HG02642 (cell line): ENCODE data around the gene ZC3H7B.
"Not testable (repeated sequence)": the region's sequence is repeated elsewhere in the genome, so short reads cannot be mapped to it uniquely, and the experiment has no call there.

Experiments used
- ATAC-seq: cut with Tn5 transposase; IDR thresholded peaks from one replicate; pipeline ENCODE4 v1.9.1; 2021; ENCODE audit warnings: mild to moderate bottlenecking; ENCODE audit not compliant: unreplicated experiment, poor library complexity

Gene ZC3H7B

GRCh38 chr22:41369424-41369745, 68.1 kb downstream of the ZC3H7B start:
- ATAC-seq = no peak

- no peak for ATAC-seq
These were observed 68.5 kb downstream of the ZC3H7B start for GRCh38 chr22:41369837-41370236.

- ATAC-seq = no peak
These were observed 76.5 kb downstream of the ZC3H7B start for GRCh38 chr22:41377846-41378245.

- ATAC-seq = peak; percentile 13
These were observed 79.6 kb downstream of the ZC3H7B start for GRCh38 chr22:41380993-41381328.

GRCh38 chr22:41381329-41382097, 80.2 kb downstream of the ZC3H7B start, which contains the start of gene TEF:
TEF (plus strand) TSS chr22:41381942; CDS start chr22:41382045, 103 bp downstream.
- peak; percentile 89 for ATAC-seq

GRCh38 chr22:41382098-41382578, 80.8 kb downstream of the ZC3H7B start:
- peak; percentile 35 for ATAC-seq

- ATAC-seq = no peak
These were observed 81.3 kb downstream of the ZC3H7B start for GRCh38 chr22:41382610-41383009.

- ATAC-seq = no peak
These were observed 81.8 kb downstream of the ZC3H7B start for GRCh38 chr22:41383085-41383484.

- no peak for ATAC-seq
These were observed 82.8 kb downstream of the ZC3H7B start for GRCh38 chr22:41384128-41384527.

- ATAC-seq = no peak
These were observed 86.0 kb downstream of the ZC3H7B start for GRCh38 chr22:41387341-41387740.

GRCh38 chr22:41394012-41394356, 92.7 kb downstream of the ZC3H7B start:
- ATAC-seq = no peak

- no peak for ATAC-seq
These were observed 94.4 kb downstream of the ZC3H7B start for GRCh38 chr22:41395531-41396240.

- ATAC-seq = no peak
These were observed 96.0 kb downstream of the ZC3H7B start for GRCh38 chr22:41397143-41397811.

GRCh38 chr22:41398921-41399320, 97.6 kb downstream of the ZC3H7B start:
- no peak for ATAC-seq

- ATAC-seq = no peak
These were observed 100.7 kb downstream of the ZC3H7B start for GRCh38 chr22:41401781-41402648.

- ATAC-seq = not testable (repeated sequence)
These were observed 101.5 kb downstream of the ZC3H7B start for GRCh38 chr22:41402851-41403250.

- ATAC-seq = peak; percentile 74
These were observed 102.4 kb downstream of the ZC3H7B start for GRCh38 chr22:41403532-41404318.

- no peak for ATAC-seq
These were observed 104.3 kb downstream of the ZC3H7B start for GRCh38 chr22:41405588-41405987.

- ATAC-seq = no peak
These were observed 105.1 kb downstream of the ZC3H7B start for GRCh38 chr22:41406410-41406809.

- ATAC-seq = no peak
These were observed 106.1 kb downstream of the ZC3H7B start for GRCh38 chr22:41407433-41407832.
